Muscle layer of duodenum (tissue), 2 donors: Measurements from ENCODE around the gene MTMR4.
"Not testable (repeated sequence)": the region's sequence is repeated elsewhere in the genome, so short reads cannot be mapped to it uniquely, and the experiment has no call there.

ENCODE experiments used
- H3K27ac ChIP-seq: one replicate; pipeline ENCODE4 v1.7.0; 2013; ENCODE audit warnings: mild to moderate bottlenecking, low read length
- H3K27me3 ChIP-seq: one replicate; pipeline ENCODE4 v1.7.0; 2013; ENCODE audit warnings: low read depth, mild to moderate bottlenecking, control low read depth, low read length
- H3K36me3 ChIP-seq, 2 donors: one replicate each; pipeline ENCODE4 v1.7.0; 2013; ENCODE audit warnings: low read length in 2 of 2, control low read depth in 1 of 2, mild to moderate bottlenecking in 1 of 2; ENCODE audit not compliant: insufficient read depth in 2 of 2, control insufficient read depth in 1 of 2
- H3K4me1 ChIP-seq, 2 donors: one replicate each; pipeline ENCODE4 v1.7.0; 2013; ENCODE audit warnings: low read length in 2 of 2, mild to moderate bottlenecking in 2 of 2, control low read depth in 1 of 2, moderate library complexity in 1 of 2; ENCODE audit not compliant: insufficient read depth in 2 of 2, control insufficient read depth in 1 of 2
- H3K4me3 ChIP-seq, 2 donors: one replicate each; pipeline ENCODE4 v1.7.0; 2013; ENCODE audit warnings: low read length in 2 of 2, low read depth in 1 of 2, mild to moderate bottlenecking in 1 of 2
- H3K9me3 ChIP-seq, 2 donors: one replicate each; pipeline ENCODE4 v1.7.0; 2013; ENCODE audit warnings: low read length in 2 of 2, control low read depth in 1 of 2, mild to moderate bottlenecking in 1 of 2; ENCODE audit not compliant: control insufficient read depth in 1 of 2
- donor health status: healthy.

Gene MTMR4

GRCh38 chr17:58508341-58509067 lies 5.9 kb downstream of the MTMR4 start:
- H3K4me3 ChIP-seq = no peak overlapping the region
- no peaks in the 10 kb centered on the region for H3K27me3 ChIP-seq
- peaks cover 75 to 87% of the 10 kb centered on the region in 2 donors for H3K36me3 ChIP-seq
- no peaks in the 10 kb centered on the region for H3K9me3 ChIP-seq
- H3K27ac ChIP-seq = no peak overlapping the region
- peaks cover 1 to 3% of the 10 kb centered on the region in 2 donors for H3K4me1 ChIP-seq

DNA sequence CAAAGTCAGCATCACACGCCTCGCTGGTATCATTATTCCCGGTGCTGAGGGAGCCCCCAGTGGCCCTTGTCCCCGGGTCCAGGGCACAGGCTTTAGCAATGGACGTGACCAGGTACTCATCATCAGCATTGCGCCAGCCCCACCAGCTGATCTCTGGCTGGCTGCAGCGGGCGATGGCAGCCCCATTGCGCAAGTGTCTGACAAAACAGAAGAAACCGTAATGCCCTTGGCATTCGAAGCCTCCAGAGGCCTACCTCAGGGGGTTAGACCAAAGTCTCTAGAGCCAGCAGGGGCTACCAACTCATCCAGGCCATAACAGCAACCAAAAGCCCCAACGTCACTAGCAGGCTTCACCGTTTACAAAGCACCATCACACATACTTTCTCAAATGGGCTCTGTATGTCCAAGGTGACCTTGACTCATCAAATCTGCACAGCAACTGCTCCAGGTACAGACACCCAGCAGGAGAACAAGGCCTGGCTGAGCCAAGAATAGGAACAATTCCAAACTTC lies 7.3 kb downstream of the MTMR4 start:
- no peaks in the 10 kb centered on the region for H3K4me1 ChIP-seq
- H3K36me3 ChIP-seq = peaks cover 77 to 94% of the 10 kb centered on the region in 2 donors
- H3K9me3 ChIP-seq = no peaks in the 10 kb centered on the region
- H3K4me3 ChIP-seq = no peak overlapping the region
- no peak overlapping the region for H3K27ac ChIP-seq
- H3K27me3 ChIP-seq = no peaks in the 10 kb centered on the region

DNA sequence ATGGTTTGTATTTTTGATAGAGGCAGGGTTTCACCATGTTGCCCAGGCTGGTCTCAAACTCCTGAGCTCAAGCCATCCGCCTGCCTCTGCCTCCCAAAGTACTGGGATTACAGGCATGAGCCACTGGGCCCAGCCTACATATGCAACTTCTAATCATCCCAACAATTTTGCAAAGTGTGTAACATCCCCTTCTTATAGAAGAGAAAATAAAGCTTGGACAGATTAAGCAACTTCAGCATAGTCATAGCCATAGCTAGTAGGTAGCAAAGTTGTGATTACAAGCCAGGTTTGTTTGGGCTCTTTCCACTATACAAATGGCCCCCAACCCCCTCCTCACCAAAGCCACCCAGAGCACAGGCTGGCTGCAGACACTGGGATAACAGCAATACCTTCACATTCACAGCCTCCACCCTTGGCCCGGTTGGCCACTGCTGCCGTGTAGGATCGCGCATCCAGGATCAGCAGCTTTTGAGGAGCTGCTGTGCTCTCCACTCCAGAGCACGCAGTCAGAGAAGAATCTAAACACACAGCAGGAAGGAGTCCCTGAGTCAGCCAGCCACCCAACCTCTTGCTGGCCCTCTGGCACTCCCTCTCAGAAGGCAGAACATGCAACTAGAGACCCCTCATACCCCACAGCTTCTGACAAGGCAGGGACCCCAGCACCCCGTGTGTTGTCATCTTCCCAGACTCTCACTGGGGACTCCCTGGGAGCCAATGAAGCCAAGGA lies 7.9 kb downstream of the MTMR4 start:
- H3K27ac ChIP-seq = no peak overlapping the region
- no peaks in the 10 kb centered on the region for H3K9me3 ChIP-seq
- no peaks in the 10 kb centered on the region for H3K4me1 ChIP-seq
- H3K4me3 ChIP-seq = no peak overlapping the region
- peaks cover 74 to 91% of the 10 kb centered on the region in 2 donors for H3K36me3 ChIP-seq
- no peaks in the 10 kb centered on the region for H3K27me3 ChIP-seq

DNA sequence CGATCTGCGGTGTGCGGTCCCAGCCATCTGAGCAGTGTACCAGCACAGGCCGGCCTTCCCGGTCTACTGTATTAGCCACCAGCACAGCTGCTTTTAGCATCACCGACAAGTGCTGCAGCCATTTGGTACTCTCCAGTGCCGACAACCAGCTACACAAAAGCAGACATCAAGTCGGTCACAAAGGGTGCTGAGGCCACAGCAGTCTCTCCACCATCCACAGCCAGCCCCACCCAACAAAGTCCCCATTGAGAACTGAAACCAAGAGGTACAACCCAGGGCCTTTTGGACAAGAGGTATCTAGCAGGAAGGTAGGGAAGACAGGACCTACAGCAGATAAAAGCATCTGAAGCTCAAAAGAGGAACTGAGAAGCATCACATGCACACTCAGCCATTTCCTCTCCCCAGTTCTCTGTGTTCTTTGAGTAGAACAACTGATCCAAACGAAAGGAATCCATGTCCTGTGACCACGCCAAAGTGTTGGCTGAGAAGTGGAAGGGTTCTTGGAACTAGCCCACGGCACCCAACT lies 9.5 kb downstream of the MTMR4 start:
- Histone ChIP-seq H3K27me3 (no peaks in the 10 kb centered on the region), H3K36me3 (peaks cover 59 to 88% of the 10 kb centered on the region in 2 donors), H3K27ac (no peak overlapping the region), H3K4me1 (no peaks in the 10 kb centered on the region), H3K9me3 (no peaks in the 10 kb centered on the region), H3K4me3 (no peak overlapping the region)

- no peaks in the 10 kb centered on the region for H3K9me3 ChIP-seq
- H3K4me3 ChIP-seq = no peak overlapping the region
- no peak overlapping the region for H3K27ac ChIP-seq
- H3K4me1 ChIP-seq = no peaks in the 10 kb centered on the region
- H3K27me3 ChIP-seq = no peaks in the 10 kb centered on the region
- H3K36me3 ChIP-seq = peaks cover 52 to 79% of the 10 kb centered on the region in 2 donors
These were observed 10.6 kb downstream of the MTMR4 start for GRCh38 chr17:58503866-58504265.

DNA sequence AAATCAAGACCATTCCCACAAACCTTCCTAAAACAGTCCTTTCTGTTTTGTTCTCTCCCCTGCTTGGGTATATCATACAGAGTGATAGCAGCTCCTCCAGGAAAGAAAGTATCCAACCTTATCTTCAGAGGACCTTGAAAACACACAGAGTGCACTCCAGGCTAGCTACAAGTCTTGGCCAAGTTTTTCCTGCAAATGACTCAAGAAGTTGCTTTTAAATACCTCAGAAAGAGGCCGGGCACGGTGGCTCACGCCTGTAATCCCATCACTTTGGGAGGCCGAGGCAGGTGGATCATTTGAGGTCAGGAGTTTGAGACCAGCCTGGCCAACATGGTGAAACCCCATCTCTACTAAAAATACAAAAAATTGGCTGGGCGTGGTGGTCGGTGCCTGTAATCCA lies 11.3 kb downstream of the MTMR4 start:
- H3K27me3 ChIP-seq, H3K4me3 ChIP-seq, H3K9me3 ChIP-seq, H3K27ac ChIP-seq, H3K4me1 ChIP-seq: not testable (repeated sequence)
- H3K36me3 ChIP-seq = peaks cover 48 to 74% of the 10 kb centered on the region in 2 donors

GRCh38 chr17:58501451-58501850 lies 13.0 kb downstream of the MTMR4 start:
- no peak overlapping the region for H3K4me3 ChIP-seq
- peaks cover 48 to 72% of the 10 kb centered on the region in 2 donors for H3K36me3 ChIP-seq
- no peak overlapping the region for H3K27ac ChIP-seq
- H3K27me3 ChIP-seq = no peaks in the 10 kb centered on the region
- H3K4me1 ChIP-seq = no peaks in the 10 kb centered on the region
- no peaks in the 10 kb centered on the region for H3K9me3 ChIP-seq

DNA sequence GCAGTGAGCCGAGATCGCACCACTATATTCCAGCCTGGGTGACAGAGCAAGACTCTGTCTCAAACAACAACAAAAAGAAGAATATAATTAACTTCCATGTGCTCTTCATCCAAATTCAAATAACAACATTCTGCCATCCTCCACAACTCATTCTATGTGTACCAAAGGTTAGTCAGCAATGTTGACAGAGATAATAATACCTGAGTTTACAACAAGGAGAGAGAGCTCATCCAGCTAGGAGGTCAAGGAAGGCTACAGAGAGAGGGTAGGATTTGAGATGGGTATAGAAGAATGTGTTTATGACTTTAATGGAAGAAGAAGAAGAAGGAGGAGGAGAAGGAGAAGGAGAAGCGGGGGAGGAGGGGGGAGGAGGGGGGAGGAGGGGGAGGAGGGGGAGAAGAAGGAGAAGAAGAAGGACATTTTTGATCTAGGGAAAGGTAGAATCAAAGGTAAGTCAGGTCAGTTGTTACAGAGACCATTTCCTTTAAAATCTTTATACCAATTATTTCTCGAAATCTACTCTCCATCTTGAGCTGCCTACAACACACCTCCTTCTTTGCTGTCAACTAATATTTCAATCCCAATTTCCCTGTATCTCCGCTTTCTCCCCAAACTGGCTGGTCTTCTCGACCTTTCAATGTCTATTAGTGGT lies 16.1 kb downstream of the MTMR4 start:
- no peaks in the 10 kb centered on the region for H3K27me3 ChIP-seq
- no peaks in the 10 kb centered on the region for H3K4me1 ChIP-seq
- peaks cover 58 to 71% of the 10 kb centered on the region in 2 donors for H3K36me3 ChIP-seq
- H3K9me3 ChIP-seq = no peaks in the 10 kb centered on the region
- H3K27ac ChIP-seq = no peak overlapping the region
- no peak overlapping the region for H3K4me3 ChIP-seq

DNA sequence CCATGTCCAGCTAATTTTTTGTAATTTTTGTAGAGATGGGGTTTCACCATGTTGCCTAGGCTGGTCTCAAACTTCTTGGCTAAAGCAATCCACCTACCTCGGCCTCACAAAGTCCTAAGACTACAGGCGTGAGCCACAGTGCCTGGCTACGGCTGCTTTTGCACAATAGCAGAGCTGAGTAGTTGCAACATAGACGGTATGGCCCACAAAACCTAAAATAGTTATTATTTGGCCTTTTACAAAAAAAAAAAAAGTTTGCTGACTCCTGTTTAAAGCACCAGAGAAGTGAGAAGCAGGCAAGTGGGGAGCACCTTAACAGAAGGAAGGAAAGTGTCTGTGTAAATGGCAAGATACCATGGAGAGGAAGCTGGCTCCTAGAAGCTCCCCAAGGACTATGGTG lies 20.9 kb downstream of the MTMR4 start:
- no peaks in the 10 kb centered on the region for H3K4me1 ChIP-seq
- no peaks in the 10 kb centered on the region for H3K27me3 ChIP-seq
- no peaks in the 10 kb centered on the region for H3K9me3 ChIP-seq
- H3K36me3 ChIP-seq = peaks cover 75 to 86% of the 10 kb centered on the region in 2 donors
- no peak overlapping the region for H3K27ac ChIP-seq
- H3K4me3 ChIP-seq = no peak overlapping the region

GRCh38 chr17:58492238-58493121 lies 22.0 kb downstream of the MTMR4 start:
- peaks cover 68 to 78% of the 10 kb centered on the region in 2 donors for H3K36me3 ChIP-seq
- no peak overlapping the region for H3K27ac ChIP-seq
- no peaks in the 10 kb centered on the region for H3K4me1 ChIP-seq
- H3K27me3 ChIP-seq = no peaks in the 10 kb centered on the region
- no peak overlapping the region for H3K4me3 ChIP-seq
- H3K9me3 ChIP-seq = no peaks in the 10 kb centered on the region
